ENCODE data around the gene SIRT4.
"Not testable (repeated sequence)": the region's sequence is repeated elsewhere in the genome, so short reads cannot be mapped to it uniquely, and the experiment has no call there.

SIRT4 gene

DNA sequence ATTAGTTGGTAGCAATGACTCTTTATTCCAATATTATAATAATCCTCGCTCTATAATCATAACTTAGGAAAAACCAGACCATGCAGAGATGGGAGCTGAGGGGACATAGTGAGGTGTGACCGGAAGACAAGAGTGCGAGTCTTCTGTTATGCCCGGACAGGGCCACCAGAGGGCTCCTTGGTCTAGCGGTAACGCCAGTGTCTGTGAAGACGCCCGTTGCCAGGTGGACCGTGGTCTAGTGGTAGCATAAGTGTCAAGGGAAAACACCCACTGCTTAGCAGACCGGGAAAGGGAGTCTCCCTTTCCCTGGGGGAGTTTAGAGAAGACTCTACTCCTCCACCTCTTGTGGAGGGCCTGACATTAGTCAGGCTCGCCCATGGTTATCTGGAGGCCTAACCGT, 33.3 kb downstream of the SIRT4 start:
- DNase-seq (ENCODE audit: low read depth), result not testable (repeated sequence)

- not testable (repeated sequence) for DNase-seq (ENCODE audit: low read depth)
These were observed 34.3 kb downstream of the SIRT4 start for GRCh38 chr12:120336392-120336791.

GRCh38 chr12:120337730-120338129, 35.6 kb downstream of the SIRT4 start:
- no peak for DNase-seq (ENCODE audit: low read depth)

DNA sequence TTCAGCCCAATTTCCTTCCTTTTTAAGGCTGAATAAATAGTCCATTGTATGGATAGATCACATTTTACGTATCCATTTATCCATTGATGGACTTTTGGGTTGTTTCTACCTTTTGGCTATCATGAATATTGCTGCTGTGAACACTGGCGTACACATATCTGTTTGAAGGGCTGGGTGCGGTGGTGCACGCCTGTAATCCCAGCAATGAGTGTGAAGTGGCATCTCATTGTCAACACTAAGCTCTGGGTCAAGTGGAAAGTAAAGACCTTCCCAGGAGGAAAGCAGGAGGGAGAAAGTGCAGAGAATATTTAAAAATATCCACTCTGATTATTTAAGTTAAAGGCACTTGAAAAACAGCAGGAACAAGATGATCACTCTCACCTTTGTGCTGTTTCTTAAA, 37.1 kb downstream of the SIRT4 start:
- no peak for DNase-seq (ENCODE audit: low read depth)

DNA sequence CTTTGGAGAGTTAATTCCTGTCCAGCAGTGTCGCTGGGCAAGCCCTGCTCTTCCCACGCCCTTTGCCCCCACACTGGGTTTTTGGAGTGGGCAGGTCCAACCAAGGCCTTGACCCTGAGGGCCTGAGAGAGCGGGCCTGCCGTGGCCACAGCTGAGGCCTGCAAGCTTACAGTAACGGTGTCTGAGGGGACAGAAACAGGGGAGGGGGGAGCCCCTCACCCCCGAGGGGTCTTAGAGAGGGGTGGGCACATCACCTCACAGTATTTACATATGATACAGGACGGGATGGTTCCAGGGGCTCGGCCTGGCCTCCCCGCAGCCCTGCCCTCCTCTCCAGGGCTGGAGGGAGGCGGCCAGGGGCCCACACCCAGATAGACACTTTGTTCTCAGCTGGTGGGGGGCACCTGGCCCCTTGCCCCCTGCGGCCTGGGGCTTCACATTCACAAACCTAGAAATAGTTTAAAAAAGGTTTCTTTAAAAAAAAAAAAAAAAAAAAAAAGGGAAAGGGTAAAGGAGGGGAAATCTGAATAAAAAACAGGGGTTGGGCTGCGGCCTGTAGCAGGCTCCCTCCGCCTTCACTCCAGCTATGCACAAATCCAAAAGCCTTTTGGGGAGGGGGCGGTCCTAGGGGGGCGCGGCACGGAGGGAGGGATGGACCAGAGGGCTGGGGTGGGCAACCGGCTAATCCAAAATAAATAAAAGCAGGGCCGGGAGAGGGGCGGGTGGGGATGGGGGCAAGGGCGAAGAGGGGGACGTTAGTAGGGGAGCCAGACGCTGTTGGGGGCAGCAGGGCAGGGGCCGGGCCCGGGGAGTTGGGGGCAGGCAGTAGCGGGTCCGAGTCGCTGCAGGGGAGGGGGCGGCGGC, 40.3 kb downstream of the SIRT4 start:
- DNase-seq (ENCODE audit: low read depth), result no peak

DNA sequence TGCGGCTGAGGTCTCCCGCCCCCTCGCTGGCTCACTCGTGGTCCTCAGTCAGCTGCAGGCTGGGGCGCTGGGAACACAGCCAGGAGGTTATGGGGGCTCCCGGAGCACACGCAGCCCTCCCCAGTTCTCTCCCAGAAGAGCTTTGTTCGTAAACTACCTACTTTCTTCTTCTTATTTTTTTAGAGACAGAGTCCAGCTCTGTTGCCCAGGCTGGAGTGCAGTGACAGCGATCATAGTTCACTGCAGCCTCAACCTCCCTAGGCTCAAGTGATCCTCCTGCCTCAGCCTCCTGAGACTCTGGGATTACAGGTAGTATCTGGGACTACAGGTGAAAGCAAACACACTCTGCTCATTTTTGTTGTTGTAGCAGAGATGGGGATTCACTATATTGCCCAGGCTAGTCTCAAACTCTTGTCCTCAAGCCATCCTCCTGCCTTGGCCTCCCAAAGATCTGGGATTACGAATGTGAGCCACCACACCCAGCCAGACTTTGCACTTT, 41.0 kb downstream of the SIRT4 start:
- no peak for DNase-seq (ENCODE audit: low read depth)

- DNase-seq (ENCODE audit: low read depth), result no peak
These were observed 41.6 kb downstream of the SIRT4 start for GRCh38 chr12:120343692-120344091.

GRCh38 chr12:120346031-120346430, 43.9 kb downstream of the SIRT4 start:
- DNase-seq (ENCODE audit: low read depth), result no peak

DNA sequence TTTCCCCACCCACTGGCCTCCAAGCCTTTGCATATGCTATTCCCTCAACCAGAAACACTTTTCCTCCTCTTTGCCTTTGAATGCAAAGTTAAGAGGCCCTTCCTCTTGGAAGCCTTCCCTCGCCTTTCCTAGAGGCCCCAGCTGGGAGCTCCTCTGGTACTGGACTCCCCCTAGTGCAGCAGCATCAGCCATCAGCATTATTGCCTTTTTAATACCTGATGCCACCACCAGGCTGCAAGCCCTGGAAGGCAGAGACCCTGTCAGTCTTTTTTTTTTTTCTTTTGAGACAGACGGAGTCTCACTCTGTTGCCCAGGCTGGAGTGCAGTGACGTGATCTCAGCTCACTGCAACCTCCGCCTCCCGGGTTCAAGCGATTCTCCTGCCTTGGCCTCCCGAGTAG, 44.6 kb downstream of the SIRT4 start:
- no peak for DNase-seq (ENCODE audit: low read depth)

GRCh38 chr12:120347766-120348165, 45.6 kb downstream of the SIRT4 start:
- DNase-seq (ENCODE audit: low read depth), result no peak

DNA sequence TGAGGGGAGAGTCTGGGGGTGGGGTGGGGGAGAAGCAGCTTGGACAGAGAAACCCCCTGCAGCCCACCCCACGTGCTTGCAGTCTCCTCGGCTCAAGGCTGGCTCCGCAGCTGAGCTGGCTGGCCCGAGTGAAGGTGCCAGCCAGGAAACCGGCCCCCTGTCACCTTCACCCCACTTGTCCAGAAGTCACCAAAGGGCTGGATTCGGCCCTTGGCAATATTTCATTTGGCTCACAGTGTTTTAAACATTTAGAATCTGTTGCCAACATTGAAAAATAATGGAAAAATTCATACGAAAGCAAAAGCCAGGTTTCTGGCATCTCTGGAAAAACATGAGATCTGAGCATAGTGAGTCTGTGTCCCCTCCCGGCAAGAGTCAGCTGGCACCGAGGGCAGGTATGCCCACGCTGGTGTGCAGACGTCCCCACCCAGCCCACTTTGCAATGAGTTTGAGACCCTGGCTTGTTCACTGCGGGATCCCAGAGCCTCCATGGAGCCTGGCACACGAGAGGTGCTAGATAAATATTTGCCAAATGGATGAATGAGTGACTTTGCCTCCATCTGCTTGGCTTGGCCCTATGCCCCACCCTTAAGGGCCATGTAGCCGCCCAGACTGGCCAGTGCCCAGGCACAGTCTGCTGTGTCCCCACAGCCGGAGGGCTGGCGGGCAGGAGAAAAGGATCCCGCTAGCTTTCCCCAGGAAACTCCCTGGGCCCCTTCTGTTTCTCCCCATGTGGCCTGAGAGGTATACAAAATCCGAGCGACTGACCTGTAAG, 48.6 kb downstream of the SIRT4 start:
- no peak for DNase-seq (ENCODE audit: low read depth)

- no peak for DNase-seq (ENCODE audit: low read depth)
These were observed 50.0 kb downstream of the SIRT4 start for GRCh38 chr12:120352117-120352516.

- no peak for DNase-seq (ENCODE audit: low read depth)
These were observed 51.0 kb downstream of the SIRT4 start for GRCh38 chr12:120353136-120353535.

DNA sequence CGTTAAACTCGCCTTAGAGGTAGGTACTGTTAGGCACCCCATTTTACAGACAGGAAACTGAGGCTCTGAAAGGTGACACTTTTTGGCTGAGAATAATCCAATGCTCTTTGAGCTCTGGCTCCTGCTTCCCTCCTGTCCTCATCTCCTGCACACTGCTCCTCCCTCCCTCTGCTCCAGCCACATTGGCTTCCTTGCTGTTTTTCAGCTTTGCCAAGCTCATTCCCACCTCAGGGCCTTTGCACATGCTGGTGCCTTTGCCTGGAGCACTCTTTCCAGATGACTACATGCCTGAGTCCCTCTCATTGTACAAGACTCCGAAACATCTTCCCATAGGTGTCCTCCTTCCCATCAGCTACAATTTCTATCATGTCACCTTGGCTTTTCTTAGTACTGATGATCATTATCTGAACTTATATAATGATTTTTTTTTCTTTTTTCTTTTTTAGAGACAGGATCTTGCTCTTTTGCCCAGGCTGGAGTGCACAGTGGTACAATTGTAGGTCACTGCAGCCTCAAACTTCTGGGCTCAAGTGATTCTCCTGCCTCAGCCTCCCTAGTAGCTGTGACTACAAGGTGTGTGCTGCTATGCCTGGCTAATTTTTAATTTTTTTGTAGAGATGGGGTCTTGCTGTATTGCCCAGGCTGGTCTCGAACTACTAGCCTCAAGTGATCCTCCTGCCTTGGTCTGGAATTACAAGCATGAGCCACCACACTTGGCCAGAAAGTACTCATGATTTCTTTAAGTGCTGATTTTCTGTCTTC, 51.6 kb downstream of the SIRT4 start:
- DNase-seq (ENCODE audit: low read depth), result no peak

DNA sequence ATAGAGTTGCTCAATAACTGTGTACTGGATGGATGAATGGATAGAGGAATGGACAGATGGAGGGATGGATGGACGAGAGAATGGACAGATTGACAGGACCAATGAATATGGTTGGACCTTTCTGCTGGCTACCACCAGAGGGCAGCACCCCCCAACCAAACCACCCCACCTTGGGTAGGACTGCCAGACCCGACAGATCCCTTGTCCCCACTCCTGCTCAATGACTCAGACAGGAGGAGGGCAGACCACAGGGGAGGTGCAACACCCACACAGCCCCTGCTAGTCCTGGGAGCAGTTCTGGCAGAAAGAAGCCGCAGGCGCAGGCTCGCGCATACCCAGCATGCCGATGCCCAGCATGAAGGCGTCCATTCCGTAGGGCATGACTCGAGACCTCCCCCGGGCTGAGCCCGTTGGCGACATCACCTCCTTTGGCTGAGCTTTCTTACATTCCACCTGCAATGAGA, 54.5 kb downstream of the SIRT4 start:
- peak; percentile 34 for DNase-seq (ENCODE audit: low read depth)

DNA sequence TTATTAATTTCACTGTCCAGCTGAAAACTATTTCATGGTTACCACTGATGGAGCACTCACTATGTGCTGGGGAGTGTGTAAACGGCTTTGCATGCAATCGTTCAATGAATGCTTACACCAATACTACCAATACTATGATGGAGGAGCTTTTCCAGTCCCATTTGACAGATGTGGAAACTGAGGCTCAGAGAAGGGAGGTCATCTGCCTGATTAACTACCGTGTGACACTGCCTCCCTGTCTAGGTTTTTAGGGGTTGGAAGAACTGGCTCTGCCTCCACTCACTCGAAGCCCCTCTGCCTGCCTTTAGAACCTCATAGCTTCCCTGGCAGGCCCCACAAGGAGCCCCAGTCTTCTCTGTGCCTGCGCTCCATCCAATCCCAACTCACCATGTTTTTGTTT, 55.0 kb downstream of the SIRT4 start:
- DNase-seq (ENCODE audit: low read depth), result no peak

DNA sequence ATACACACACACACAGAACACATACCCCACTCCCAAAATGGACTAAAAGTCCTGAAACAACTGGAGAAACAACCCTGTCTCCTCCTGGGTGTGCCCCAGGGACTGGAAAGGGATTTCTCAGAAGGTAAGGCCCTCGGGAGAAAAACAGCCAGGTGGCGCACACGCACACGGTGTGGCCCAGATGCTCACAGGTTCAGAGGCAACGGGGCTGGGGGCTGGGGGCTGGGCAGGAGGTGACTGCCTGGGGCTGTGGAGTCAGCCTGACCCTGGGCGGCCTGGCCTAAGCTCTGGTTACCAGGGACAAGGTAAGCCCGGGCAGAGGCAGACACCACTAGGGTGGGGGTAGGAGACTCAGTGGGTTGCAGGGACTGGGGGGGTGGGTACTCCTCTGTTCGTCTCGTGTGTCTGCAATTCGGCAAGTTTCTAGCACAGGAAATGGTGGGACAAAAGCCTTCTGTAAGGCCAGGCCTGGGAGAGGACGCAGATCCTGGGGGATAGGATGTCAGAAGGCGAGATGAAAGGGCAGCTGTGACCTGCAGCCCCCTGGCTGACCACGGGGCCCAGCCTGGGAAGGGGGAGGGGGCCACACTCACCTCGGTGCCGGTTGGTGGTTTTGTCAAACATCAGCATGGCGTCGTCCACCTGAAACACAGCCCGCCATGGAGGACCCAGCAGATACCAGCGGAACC, 56.4 kb downstream of the SIRT4 start:
- no peak for DNase-seq (ENCODE audit: low read depth)

DNA sequence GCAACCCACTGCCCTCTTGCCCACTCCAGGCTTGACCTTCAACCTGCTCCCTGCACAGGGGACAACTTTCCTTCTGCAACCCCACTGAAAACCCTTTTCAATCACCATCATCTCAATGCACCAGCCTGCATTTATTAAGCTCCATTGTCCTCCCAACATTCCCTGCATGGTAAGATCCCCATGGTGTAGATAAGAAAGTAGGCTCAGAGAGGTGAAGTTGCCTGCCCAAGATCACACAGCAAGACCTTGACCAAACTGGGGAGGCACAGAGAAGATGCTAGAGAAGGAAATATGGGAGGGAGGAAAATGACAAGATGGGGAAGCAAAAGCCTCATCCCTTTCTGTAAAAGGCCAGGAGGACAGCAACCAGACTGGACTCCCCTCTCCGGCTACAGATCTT, 57.0 kb downstream of the SIRT4 start:
- DNase-seq (ENCODE audit: low read depth), result no peak

DNA sequence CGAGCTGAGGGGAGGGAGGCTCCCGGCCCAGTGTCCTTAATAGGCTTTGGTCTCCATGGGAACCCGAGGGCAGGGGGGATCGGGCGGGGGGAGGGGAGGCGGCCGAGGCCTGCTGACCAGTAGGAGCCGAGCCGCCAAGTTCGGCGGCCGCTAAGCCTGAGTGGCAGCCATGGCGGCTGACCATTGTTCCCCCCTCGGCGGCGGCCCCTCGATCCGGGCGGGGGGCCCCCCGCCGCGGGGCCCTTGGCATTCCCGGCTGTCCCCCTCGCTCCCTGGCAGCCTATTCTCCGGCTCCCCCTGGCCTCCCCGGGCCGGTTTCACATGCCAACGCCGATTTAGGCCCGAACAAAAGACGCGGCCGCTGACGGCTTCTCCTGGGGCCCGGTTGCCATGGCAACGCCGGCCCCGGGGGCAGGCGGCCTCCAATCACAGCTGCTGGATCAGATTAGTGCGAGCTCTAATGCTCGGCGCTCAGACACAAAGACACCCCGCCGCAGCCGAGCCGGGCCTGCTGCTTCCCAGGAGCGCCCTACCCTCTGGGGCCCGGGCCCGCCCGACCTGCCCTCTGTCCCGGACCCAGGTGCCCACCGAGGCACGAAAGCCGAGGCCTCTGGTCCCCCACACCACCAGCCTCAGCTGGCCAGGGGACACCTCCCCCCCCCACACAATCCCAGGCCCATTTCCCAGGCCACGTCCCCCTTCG, 59.5 kb downstream of the SIRT4 start:
- no peak for DNase-seq (ENCODE audit: low read depth)
